GM19397 (cell line): ENCODE data around the gene NPTXR.

Experiments used
- ATAC-seq: cut with Tn5 transposase; IDR thresholded peaks from one replicate; pipeline ENCODE4 v1.9.1; 2021; ENCODE audit warnings: mild to moderate bottlenecking, moderate library complexity; ENCODE audit not compliant: unreplicated experiment

NPTXR gene

DNA sequence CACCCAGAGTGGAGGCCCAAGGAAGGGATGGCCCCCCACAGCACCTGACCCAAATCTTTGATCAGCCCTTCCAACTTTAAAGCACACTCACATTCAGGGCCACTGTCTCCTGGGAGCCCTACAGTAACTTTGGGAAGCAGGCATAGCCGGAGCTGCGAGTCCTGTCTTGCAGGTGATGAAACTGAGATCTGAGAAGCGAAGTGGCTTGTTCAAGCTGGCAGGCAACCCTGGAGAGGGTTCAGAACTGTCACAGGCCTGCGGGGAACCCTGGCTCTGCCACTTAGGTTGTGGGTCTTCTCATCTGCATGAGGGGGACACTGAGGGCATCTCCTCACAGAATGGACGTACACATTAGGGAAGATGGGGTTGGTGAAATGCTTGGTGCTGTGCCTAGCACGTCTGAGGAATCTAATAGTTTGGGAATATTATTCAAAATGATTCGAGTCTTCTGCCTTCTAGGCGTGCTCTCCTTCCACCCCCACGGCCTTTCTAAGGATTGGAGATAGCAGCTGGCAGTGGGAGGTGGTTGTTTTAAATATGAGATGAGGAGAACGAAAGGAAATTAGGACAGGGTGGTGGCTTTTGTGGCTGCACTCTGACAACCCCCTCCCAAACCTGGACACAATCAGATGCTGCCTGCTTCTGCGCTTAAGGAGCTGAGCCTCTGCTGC lies 69.2 kb downstream of the NPTXR start:
- ATAC-seq: no peak

DNA sequence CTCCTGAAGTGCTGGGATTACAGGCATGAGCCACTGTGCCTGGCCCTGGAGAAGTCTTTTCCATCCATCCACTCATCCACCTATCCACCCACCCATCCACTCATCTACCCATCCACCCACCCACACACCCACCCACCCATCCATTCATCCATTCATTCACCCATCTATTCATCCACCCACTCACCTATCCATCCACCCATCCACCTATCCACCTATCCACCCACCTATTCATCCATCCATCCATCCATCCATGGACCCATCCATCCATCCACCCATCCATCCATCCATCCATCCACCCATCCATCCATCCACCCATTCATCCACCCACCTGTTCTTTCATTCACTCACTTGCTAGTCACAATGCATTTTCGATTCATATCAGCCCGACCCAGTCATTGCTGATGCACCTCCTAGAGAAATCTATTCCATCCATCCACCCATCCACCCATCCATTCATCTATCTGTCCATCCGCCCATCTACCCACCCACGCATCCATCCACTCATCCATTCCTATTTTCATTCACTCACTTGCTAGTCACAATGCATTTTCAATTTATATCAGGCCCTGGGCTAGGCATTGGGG lies 70.4 kb downstream of the NPTXR start:
- no peak for ATAC-seq

DNA sequence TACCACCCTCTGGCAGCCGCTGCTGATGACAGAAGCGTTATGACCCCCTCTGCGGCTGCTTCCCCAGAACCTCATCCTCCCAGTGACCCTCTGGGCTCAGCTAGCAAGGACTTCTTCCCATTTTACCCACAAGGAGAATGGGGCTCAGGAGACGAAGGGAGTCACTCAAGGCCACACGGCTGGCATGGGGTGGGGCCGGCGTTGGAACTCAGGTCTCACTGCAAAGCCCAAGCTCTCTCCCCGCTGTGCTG lies 71.3 kb downstream of the NPTXR start:
- ATAC-seq: no peak

DNA sequence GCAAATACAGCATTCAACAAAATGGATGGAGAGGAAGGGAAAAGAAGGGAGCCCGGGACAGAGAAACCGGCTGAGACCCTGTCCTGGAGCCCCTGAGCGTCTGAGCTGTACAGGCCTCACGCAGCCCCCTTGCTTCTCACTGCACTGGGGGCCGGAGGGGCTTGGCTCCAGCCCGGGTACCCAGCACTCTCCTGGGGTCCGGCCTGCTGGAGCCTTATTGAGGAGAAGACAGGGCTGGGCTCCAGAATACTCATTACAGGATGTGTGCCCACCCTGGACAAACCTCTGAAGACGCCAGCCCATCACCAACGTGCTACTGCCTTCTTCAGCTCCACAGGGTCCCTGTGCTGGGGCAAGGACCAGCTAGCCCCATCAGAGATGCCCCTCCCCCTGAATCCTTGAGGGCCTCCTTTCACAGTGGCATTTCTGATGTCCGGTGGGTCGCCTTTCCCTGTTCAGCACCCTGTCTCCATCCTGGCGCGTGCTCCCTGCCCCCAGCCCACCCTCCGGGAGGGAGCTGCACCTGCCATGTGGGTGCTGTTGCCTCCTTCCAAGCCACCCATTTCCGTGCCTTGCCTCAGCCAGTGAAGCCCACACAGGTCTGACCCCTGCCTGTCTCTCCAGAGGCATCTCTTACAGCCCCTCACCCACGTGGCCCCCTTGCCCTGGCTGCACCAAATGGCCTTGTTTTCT lies 73.4 kb downstream of the NPTXR start:
- ATAC-seq: no peak
